ENCODE measurements around the gene UBE2V1. TPM values are rescaled to one million over a fixed set of nuclear protein-coding genes. Genes with fewer than 3 reads are reported as not detected.

The UBE2V1 gene
- total and polyA plus RNA-seq, 2 of the 13 experiments (the other 11 are each of a cell fraction or from before 2014, with no cell fraction given), result 81.3 to 132 TPM

DNA sequence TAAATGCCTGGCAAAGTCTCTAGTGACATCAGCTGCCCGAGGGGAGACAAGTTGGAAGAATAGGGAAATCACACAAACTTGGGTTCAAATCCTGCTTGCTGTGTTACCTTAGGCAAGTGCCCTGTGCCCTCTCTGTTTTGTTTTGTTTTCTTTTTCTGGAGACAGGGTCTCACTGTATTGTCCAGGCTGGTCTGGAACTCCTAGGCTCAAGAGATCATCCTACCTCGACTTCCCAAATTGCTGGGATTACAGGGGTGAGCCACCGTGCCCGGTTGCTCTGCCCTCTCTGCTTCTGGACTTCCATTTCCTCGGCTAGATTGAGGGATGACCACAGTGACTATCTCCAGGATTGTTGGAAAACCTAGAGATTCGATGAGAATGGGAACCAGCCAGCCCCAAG is 74.8 kb downstream of the UBE2V1 start (continued):
- TF ChIP-seq, protein P1, sequence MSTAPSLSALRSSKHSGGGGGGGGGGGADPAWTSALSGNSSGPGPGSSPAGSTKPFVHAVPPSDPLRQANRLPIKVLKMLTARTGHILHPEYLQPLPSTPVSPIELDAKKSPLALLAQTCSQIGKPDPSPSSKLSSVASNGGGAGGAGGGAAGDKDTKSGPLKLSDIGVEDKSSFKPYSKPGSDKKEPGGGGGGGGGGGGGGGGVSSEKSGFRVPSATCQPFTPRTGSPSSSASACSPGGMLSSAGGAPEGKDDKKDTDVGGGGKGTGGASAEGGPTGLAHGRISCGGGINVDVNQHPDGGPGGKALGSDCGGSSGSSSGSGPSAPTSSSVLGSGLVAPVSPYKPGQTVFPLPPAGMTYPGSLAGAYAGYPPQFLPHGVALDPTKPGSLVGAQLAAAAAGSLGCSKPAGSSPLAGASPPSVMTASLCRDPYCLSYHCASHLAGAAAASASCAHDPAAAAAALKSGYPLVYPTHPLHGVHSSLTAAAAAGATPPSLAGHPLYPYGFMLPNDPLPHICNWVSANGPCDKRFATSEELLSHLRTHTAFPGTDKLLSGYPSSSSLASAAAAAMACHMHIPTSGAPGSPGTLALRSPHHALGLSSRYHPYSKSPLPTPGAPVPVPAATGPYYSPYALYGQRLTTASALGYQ (CRISPR knock-in tag; IDR thresholded peaks at IDR 0.05), result no peak
- TF ChIP-seq JUNB (CRISPR knock-in tag; IDR thresholded peaks at IDR 0.05; ENCODE audit: borderline replicate concordance), result no peak
- no peak for TF ChIP-seq ZNF510 (CRISPR knock-in tag; IDR thresholded peaks at IDR 0.05; ENCODE audit: low read depth)
- no peak for TF ChIP-seq PHF5A (CRISPR knock-in tag; IDR thresholded peaks at IDR 0.05; ENCODE audit: low read depth, unreplicated experiment)
- TF ChIP-seq HOXA3 (CRISPR knock-in tag; IDR thresholded peaks at IDR 0.05), result 0 out of 2 replicates have a peak, but pooled peaks have one; percentile 4

DNA sequence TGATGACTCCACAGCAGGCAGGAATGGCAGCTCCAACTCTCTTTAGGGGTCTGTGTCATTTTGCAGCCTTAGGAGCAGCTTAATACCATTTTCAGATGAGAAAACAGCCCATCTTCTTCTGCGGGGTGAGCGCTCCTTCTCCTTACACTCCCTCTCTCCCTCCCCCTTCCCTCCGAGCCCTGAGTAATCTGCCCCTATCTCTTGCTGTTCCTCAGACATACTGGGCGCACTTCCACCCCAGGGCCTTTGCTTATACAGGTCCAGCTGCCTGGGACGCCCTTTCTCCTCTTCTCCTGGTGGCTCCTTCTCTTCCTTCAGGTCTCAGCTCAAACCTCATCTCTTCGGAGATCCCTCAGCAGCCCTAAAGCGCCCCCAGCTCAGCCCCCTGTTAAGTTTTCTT is 75.4 kb downstream of the UBE2V1 start:
- H3K9me3 ChIP-seq (ENCODE audit: low read length), result no peaks in the 10 kb centered on the region
- ChIA-PET POLR2A (no interaction called here), CTCF (ENCODE audit: low intra/inter-chr PET ratio, low total read pairs) (no interaction called here)
- H2AFZ ChIP-seq (ENCODE audit: low read length), result no peak overlapping the region
- peak overlapping the region; percentile 60; the same call in 1 of the 2 replicates for H3K4me2 ChIP-seq (ENCODE audit: low read depth, low read length)
- no peak overlapping the region for H3K27ac ChIP-seq (ENCODE audit: extremely low read length, insufficient read depth, low read length)
- no TSS peak for BruUV-seq (replicated peaks)
- FAIRE-seq (no peak), ATAC-seq (no peak), DNase-seq (ENCODE audit: low spot score) (no peak)
- no peaks in the 10 kb centered on the region for H3K36me3 ChIP-seq (replicated peaks in 1 of 2; ENCODE audit: control insufficient read depth in 1 of 2, insufficient read depth in 2 of 2, low read length in 2 of 2)
- no peaks in the 10 kb centered on the region for H4K20me1 ChIP-seq (ENCODE audit: insufficient read depth, low read length)
- TF ChIP-seq HIVEP1 (CRISPR knock-in tag; IDR thresholded peaks at IDR 0.05) (no peak), PAWR (CRISPR knock-in tag; IDR thresholded peaks at IDR 0.05; ENCODE audit: borderline replicate concordance) (no peak), ZEB1 (IDR thresholded peaks at IDR 0.05; ENCODE audit: insufficient replicate concordance, low read depth) (no peak), GATA4 (IDR thresholded peaks at IDR 0.05; ENCODE audit: borderline replicate concordance, low read depth) (no peak), ZMYM2 (CRISPR knock-in tag; IDR thresholded peaks at IDR 0.05) (no peak), JARID2 (CRISPR knock-in tag; IDR thresholded peaks at IDR 0.05; ENCODE audit: insufficient replicate concordance) (no peak)
- TF ChIP-seq, protein P2, sequence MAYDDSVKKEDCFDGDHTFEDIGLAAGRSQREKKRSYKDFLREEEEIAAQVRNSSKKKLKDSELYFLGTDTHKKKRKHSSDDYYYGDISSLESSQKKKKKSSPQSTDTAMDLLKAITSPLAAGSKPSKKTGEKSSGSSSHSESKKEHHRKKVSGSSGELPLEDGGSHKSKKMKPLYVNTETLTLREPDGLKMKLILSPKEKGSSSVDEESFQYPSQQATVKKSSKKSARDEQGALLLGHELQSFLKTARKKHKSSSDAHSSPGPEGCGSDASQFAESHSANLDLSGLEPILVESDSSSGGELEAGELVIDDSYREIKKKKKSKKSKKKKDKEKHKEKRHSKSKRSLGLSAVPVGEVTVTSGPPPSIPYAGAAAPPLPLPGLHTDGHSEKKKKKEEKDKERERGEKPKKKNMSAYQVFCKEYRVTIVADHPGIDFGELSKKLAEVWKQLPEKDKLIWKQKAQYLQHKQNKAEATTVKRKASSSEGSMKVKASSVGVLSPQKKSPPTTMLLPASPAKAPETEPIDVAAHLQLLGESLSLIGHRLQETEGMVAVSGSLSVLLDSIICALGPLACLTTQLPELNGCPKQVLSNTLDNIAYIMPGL (CRISPR knock-in tag; IDR thresholded peaks at IDR 0.05; ENCODE audit: borderline replicate concordance in 1 of 2, low read depth in 1 of 2), result no peak
- TF ChIP-seq, protein P3, sequence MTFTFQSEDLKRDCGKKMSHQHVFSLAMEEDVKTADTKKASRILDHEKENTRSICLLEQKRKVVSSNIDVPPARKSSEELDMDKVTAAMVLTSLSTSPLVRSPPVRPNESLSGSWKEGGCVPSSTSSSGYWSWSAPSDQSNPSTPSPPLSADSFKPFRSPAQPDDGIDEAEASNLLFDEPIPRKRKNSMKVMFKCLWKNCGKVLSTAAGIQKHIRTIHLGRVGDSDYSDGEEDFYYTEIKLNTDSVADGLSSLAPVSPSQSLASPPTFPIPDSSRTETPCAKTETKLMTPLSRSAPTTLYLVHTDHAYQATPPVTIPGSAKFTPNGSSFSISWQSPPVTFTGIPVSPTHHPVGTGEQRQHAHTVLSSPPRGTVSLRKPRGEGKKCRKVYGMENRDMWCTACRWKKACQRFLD (CRISPR knock-in tag; IDR thresholded peaks at IDR 0.05; ENCODE audit: borderline replicate concordance), result no peak
- in situ Hi-C loops (cut with HindIII; ENCODE audit: extremely low pct_ligation_motif_present, low pct_unique_long_range_greater_than_20kb), result no loop called here
- no peak overlapping the region for H3K9ac ChIP-seq (ENCODE audit: insufficient read depth, low read depth, low read length)
- H3K27me3 ChIP-seq (ENCODE audit: control insufficient read depth in 1 of 2, insufficient read depth in 2 of 2, low read length in 2 of 2), result peaks cover 0 to 14% of the 10 kb centered on the region in 2 experiments; a peak in 2 of 5 replicates
- intact Hi-C loops (cut with micrococcal nuclease; ENCODE audit: unreplicated experiment), result no loop called here
- 54% methylated on average over 7 of the region's 7 CpGs for WGBS (ENCODE audit: low lambda C conversion rate)
- no peaks in the 10 kb centered on the region for H3K79me2 ChIP-seq (ENCODE audit: insufficient read depth, low read length)
- H3K4me3 ChIP-seq (replicated peaks in 1 of 3; ENCODE audit: insufficient read depth in 1 of 3, low read depth in 2 of 3, low read length in 3 of 3), result no peak overlapping the region
- peaks cover 77% of the 10 kb centered on the region for H3K4me1 ChIP-seq (ENCODE audit: insufficient read depth, low read length)
